B cell (primary cell): ENCODE measurements around the gene ATXN1. TPM values are rescaled to one million over a fixed set of nuclear protein-coding genes. Genes with fewer than 3 reads are reported as not detected.

Experiments
- ATAC-seq: fragments of 200-7000 bp; cut with Tn5 transposase; one replicate; pipeline ENCODE4 v1.10.0; 2021; ENCODE audit warnings: low read depth, mild to moderate bottlenecking, moderate number of reproducible peaks, moderate library complexity
- CTCF ChIA-PET: fragments of 350-600 bp; sonication (Branson Sonifier 250); formaldehyde crosslinking; loops from one replicate; lab custom pipeline; 2021; ENCODE audit warnings: antibody characterized with exemption, inconsistent platforms; lab: Charles Lee
- POLR2A ChIA-PET: fragments of 350-600 bp; sonication (Branson Sonifier 250); formaldehyde crosslinking; loops from one replicate; lab custom pipeline; 2021; ENCODE audit warnings: antibody characterized with exemption; lab: Charles Lee
- DNase-seq: peaks from one replicate; pipeline ENCODE4 v3.0.0; 2013
- H2AFZ ChIP-seq: 2 replicates; pipeline ENCODE4 v1.6.1; 2012; ENCODE audit warnings: mild to moderate bottlenecking, low read depth, low read length; ENCODE audit not compliant: insufficient read depth, poor library complexity, severe bottlenecking
- H3K27ac ChIP-seq, 2 donors: 1 replicate in 1 of 2; 2 replicates in 1 of 2; pipeline ENCODE4 v1.5.1; 2012 to 2013; ENCODE audit warnings: low read length in 2 of 2, mild to moderate bottlenecking in 2 of 2, moderate library complexity in 1 of 2
- H3K27me3 ChIP-seq, 4 experiments: fragments of 200-600 bp in 1 of 4; sonication (generic) in 1 of 4; replicated peaks in 1 of 4; 1 replicate in 2 of 4; 2 replicates in 2 of 4; pipeline versions ENCODE4 v1.6.1 to v1.7.0; 2013 to 2016; ENCODE audit warnings: low read length in 3 of 4, mild to moderate bottlenecking in 2 of 4, mixed read lengths in 1 of 4, moderate library complexity in 1 of 4; ENCODE audit not compliant: insufficient read depth in 4 of 4, control insufficient read depth in 3 of 4; ENCODE audit errors: control extremely low read depth in 1 of 4
- H3K36me3 ChIP-seq, 2 experiments: replicated peaks in 1 of 2; 1 replicate in 1 of 2; 2 replicates in 1 of 2; pipeline versions ENCODE4 v1.6.1 to v1.7.1; 2013; ENCODE audit warnings: low read length in 1 of 2; ENCODE audit not compliant: insufficient read depth in 2 of 2, control insufficient read depth in 1 of 2; ENCODE audit errors: control extremely low read depth in 1 of 2, extremely low read depth in 1 of 2
- H3K4me1 ChIP-seq, 2 donors: fragments of 200-600 bp in 1 of 2; sonication (generic) in 1 of 2; 1 replicate in 1 of 2; 2 replicates in 1 of 2; pipeline versions ENCODE4 v1.5.1 to v1.6.1; 2013 to 2017; ENCODE audit warnings: low read length in 2 of 2; ENCODE audit not compliant: control insufficient read depth in 2 of 2, insufficient read depth in 2 of 2
- H3K4me2 ChIP-seq: replicated peaks from 2 replicates; pipeline ENCODE3; 2012; ENCODE audit warnings: mild to moderate bottlenecking, low read depth, low read length; ENCODE audit not compliant: poor library complexity, severe bottlenecking
- H3K4me3 ChIP-seq, 5 experiments: fragments of 200-600 bp in 1 of 5; sonication (generic) in 1 of 5; 1 replicate in 3 of 5; 2 replicates in 2 of 5; pipeline versions ENCODE4 v1.5.1 to v1.7.0; 2011 to 2016; ENCODE audit warnings: low read length in 4 of 5, mild to moderate bottlenecking in 4 of 5, low read depth in 2 of 5, control low read depth in 1 of 5, moderate library complexity in 1 of 5; ENCODE audit not compliant: insufficient read depth in 1 of 5; ENCODE audit errors: control extremely low read depth in 1 of 5, extremely low read depth in 1 of 5
- H3K79me2 ChIP-seq: fragments of 200-600 bp; sonication (generic); one replicate; pipeline ENCODE4 v1.6.0; 2016; ENCODE audit warnings: low read length; ENCODE audit not compliant: control insufficient read depth, insufficient read depth
- H3K9ac ChIP-seq: fragments of 200-600 bp; sonication (generic); 2 replicates; pipeline ENCODE4 v1.6.1; 2017; ENCODE audit warnings: mild to moderate bottlenecking, low read length, moderate library complexity
- H3K9me3 ChIP-seq, 3 donors: one replicate each; pipeline versions ENCODE4 v1.6.1 to v1.7.1; 2013; ENCODE audit warnings: low read length in 2 of 3; ENCODE audit not compliant: control insufficient read depth in 2 of 3, insufficient read depth in 1 of 3; ENCODE audit errors: control extremely low read depth in 1 of 3
- H4K20me1 ChIP-seq: 2 replicates; pipeline ENCODE4 v1.6.0; 2012; ENCODE audit warnings: mild to moderate bottlenecking, low read length; ENCODE audit not compliant: insufficient read depth, control insufficient read depth, poor library complexity, severe bottlenecking
- H3K27ac Mint-ChIP-seq: one replicate; pipeline ENCODE4 v1.8.0; 2021; ENCODE audit warnings: mixed read lengths
- H3K27me3 Mint-ChIP-seq: one replicate; pipeline ENCODE4 v1.8.0; 2021; ENCODE audit warnings: mixed read lengths
- H3K4me1 Mint-ChIP-seq: one replicate; pipeline ENCODE4 v1.8.0; 2021; ENCODE audit warnings: mixed read lengths
- H3K4me3 Mint-ChIP-seq: one replicate; pipeline ENCODE4 v1.8.0; 2021; ENCODE audit warnings: mixed read lengths
- H3K9me3 Mint-ChIP-seq: one replicate; pipeline ENCODE4 v1.8.0; 2022; ENCODE audit warnings: mixed read lengths; ENCODE audit not compliant: insufficient read depth
- EZH2 ChIP-seq: IDR thresholded peaks from 2 replicates; pipeline ENCODE4 v1.6.1; 2012; ENCODE audit warnings: borderline replicate concordance, low read depth, mild to moderate bottlenecking, moderate library complexity, low read length; ENCODE audit not compliant: insufficient read depth, poor library complexity, severe bottlenecking
- WGBS: methylation state at CpG from one replicate; pipeline ENCODE4 v1.1.5; 2013; ENCODE audit warnings: missing lambda C conversion rate; ENCODE audit not compliant: insufficient coverage; 5-methylcytosine and 5-hydroxymethylcytosine counted together
- intact Hi-C: fragments of 100-400 bp; cut with micrococcal nuclease; formaldehyde crosslinking; loops from one replicate; pipeline ENCODE4 v1.10.0; 2022
- polyA plus RNA-seq: library from polyadenylated mRNA; depleted of rRNA; stranded (reverse); fragments of >200 nt; gene quantifications from 2 replicates; pipeline ENCODE4 v1.2.3, GENCODE V29; 2012
- total RNA-seq, 2 donors: library from RNA; stranded (reverse); fragments of 120-200 nt in 1 of 2; gene quantifications; 1 replicate in 1 of 2; 2 replicates in 1 of 2; pipeline versions ENCODE4 v1.2.3 to v1.2.4, GENCODE V29; 2013 to 2022
- TF ChIP-seq, protein P1 (sequence below): fragments of 200-600 bp; IDR thresholded peaks from one replicate; pipeline ENCODE4 v1.8.0; 2022; ENCODE audit warnings: antibody characterized with exemption, mild to moderate bottlenecking

The ATXN1 gene
- total and polyA plus RNA-seq, 2 donors (not counting 1 experiment from before 2014, with no cell fraction given), result 5.7 to 63.8 TPM

DNA sequence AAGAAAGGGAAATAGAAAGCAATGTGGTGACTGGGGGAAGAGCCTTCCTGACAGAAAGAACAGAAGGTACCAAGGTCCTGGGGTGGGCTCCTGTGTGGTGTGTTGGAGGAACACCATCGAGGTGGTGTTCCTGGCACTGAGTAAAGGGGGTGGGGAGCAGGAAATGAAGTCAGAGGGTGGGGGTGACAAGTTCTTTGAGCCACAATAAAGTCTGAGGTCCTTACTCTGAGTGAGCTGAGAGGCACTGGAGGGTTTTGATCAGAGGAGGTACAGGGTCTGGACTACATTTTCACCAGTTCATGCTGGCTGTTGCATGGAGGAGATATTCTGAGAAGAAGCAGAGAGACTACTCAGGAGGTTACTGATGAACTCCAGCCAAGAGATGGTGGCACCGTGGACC, 324.7 kb downstream of the ATXN1 start:
- ATAC-seq (no peak), DNase-seq (no peak)
- H3K4me1 ChIP-seq, result peaks cover 7 to 13% of the 10 kb centered on the region in 2 donors
- Mint-ChIP-seq H3K9me3 (no peaks in the 10 kb centered on the region), H3K27ac (no peak overlapping the region), H3K27me3 (no peaks in the 10 kb centered on the region), H3K4me3 (no peak overlapping the region), H3K4me1 (peaks cover 32% of the 10 kb centered on the region)
- no peaks in the 10 kb centered on the region for H4K20me1 ChIP-seq
- ChIA-PET POLR2A (no interaction called here), CTCF (no interaction called here)
- no peak overlapping the region for H3K4me2 ChIP-seq
- no peak overlapping the region for H3K27ac ChIP-seq
- no peak for TF ChIP-seq EZH2
- TF ChIP-seq, protein P1, sequence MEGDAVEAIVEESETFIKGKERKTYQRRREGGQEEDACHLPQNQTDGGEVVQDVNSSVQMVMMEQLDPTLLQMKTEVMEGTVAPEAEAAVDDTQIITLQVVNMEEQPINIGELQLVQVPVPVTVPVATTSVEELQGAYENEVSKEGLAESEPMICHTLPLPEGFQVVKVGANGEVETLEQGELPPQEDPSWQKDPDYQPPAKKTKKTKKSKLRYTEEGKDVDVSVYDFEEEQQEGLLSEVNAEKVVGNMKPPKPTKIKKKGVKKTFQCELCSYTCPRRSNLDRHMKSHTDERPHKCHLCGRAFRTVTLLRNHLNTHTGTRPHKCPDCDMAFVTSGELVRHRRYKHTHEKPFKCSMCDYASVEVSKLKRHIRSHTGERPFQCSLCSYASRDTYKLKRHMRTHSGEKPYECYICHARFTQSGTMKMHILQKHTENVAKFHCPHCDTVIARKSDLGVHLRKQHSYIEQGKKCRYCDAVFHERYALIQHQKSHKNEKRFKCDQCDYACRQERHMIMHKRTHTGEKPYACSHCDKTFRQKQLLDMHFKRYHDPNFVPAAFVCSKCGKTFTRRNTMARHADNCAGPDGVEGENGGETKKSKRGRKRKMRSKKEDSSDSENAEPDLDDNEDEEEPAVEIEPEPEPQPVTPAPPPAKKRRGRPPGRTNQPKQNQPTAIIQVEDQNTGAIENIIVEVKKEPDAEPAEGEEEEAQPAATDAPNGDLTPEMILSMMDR, result no peak
- H3K9ac ChIP-seq, result no peak overlapping the region
- H3K27me3 ChIP-seq, result no peaks in the 10 kb centered on the region
- H3K4me3 ChIP-seq, result no peak overlapping the region
- intact Hi-C loops, result no loop called here
- no peaks in the 10 kb centered on the region for H3K79me2 ChIP-seq
- H3K9me3 ChIP-seq, result no peaks in the 10 kb centered on the region
- H2AFZ ChIP-seq, result no peak overlapping the region
- 75% methylated on average over 2 of the region's 2 CpGs for WGBS
- H3K36me3 ChIP-seq, result no peaks in the 10 kb centered on the region

- TF ChIP-seq EZH2, result no peak
- Histone ChIP-seq H3K27ac (no peak overlapping the region), H3K9me3 (no peaks in the 10 kb centered on the region), H4K20me1 (no peaks in the 10 kb centered on the region), H3K79me2 (no peaks in the 10 kb centered on the region), H3K4me3 (no peak overlapping the region), H3K4me1 (peaks cover 7 to 20% of the 10 kb centered on the region in 2 donors), H3K9ac (no peak overlapping the region), H3K27me3 (no peaks in the 10 kb centered on the region), H3K36me3 (no peaks in the 10 kb centered on the region), H3K4me2 (no peak overlapping the region), H2AFZ (no peak overlapping the region)
- Mint-ChIP-seq H3K27me3 (no peaks in the 10 kb centered on the region), H3K4me3 (no peak overlapping the region), H3K27ac (no peak overlapping the region), H3K4me1 (peaks cover 42% of the 10 kb centered on the region), H3K9me3 (no peaks in the 10 kb centered on the region)
- POLR2A ChIA-PET, result no interaction called here
- CTCF ChIA-PET, result interaction anchor here (1.0 kb wide), 1 partner anchor 12 kb away, joined by 3 read pairs; no protein-coding TSS in a partner anchor
- no peak for ATAC-seq
- intact Hi-C loops, result no loop called here
- 100% methylated on average over 4 of the region's 4 CpGs for WGBS
- DNase-seq, result no peak
Observed at GRCh38 chr6:16434885-16435284, 326.4 kb downstream of the ATXN1 start.
